ENCODE results near the gene MYO5B.

DNA sequence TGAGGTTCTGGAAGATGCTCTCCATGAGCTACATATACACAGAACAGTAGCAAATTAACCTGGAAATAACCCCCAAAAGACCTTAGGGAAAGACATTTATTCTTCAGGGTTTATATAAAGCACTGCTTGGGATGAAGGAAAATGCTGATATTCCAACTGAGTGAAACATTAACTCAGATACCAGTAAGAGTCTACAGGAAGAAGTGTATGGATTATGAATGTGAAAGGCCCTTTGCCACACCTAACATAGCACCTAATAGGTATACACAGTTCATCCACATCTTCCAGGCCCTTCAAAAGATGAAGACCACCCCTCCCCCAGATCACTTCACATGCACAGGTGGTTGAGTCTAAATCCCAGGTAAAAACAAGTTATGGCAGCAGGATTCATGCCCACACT is 50.4 kb downstream of the MYO5B start:
- TF ChIP-seq POLR2AphosphoS5 (IDR thresholded peaks at IDR 0.05; ENCODE audit: control insufficient read depth, insufficient read depth, low read depth, low read length): no peak
- no peak for TF ChIP-seq SMAD1 (IDR thresholded peaks at IDR 0.05; ENCODE audit: low read depth, low read length, partially characterized antibody)
- TF ChIP-seq CBX2 (IDR thresholded peaks at IDR 0.05; ENCODE audit: insufficient read depth, low read length, poor library complexity, severe bottlenecking): no peak
